Activated CD4-positive, alpha-beta T cell treated with anti-CD3 and anti-CD28 coated beads, Interleukin-2, amount 50 U/mL, for 4 hours (primary cell): ENCODE measurements around the gene CEP128.
A peak's percentile ranks its signal among the peaks of the same experiment; 100 is the strongest.
"Not testable (repeated sequence)": the region's sequence is repeated elsewhere in the genome, so short reads cannot be mapped to it uniquely, and the experiment has no call there.

Experiments used
- DNase-seq, 2 experiments: peaks; one replicate each; pipeline ENCODE4 v3.0.0-alpha.2; 2020

CEP128 gene

GRCh38 chr14:80941241-80942185 lies at the start of gene CEP128:
Gene CEP128 (minus strand): TSS chr14:80941738.
- peak; percentile 82 to 83 for DNase-seq

DNA sequence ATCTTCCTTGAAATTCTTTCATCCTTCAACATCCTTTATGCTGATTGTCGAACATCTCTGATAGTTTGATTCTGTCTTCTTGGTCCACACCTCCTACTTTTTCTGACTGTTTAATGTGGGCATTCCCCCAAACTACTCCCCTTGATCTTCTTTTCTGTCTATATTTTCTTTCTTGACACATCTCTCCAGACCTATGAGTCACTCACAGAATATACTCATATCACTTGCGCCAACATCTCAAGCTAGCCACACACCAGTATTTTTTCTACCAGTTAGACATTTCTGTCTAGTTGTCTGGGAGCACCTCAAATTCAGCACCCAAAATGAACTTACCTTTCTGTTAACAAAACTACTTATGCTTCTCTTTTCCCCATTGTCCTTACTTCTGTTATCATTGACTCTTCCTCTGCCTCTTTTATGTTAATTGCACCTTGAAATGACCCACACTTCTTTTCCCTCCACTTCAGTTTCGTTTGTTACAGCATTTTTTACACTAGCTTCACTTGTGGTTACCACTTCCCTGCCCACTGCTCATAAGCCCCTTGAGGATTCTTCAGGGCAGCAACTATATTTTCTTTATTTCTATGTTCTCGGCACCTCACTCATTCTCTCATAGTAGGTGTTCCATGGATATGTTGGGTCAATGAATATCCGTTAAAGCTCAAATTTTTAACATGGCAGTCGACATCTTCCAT lies 47.3 kb upstream of the CEP128 start:
- no peak for DNase-seq

DNA sequence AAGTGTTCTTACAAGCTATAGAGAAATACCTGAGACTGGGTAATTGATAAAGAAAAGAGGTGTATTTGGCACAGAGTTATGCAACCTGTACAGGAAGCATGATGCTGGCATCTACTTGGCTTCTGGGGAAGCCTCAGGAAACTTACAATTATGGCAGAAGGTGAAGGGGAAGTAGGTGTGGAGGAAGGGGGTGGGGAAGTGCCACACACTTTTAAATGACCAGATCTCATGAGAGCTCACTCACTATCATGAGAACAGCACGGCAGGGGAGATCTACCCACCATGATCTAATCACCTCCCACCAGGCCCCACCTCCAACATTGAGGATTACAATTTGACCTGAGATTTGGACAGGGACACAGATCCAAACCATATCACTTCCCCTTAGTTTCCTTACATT lies 46.7 kb upstream of the CEP128 start:
- no peak for DNase-seq

GRCh38 chr14:80987235-80988032 lies 45.9 kb upstream of the CEP128 start:
- peak; percentile 47 to 61 for DNase-seq

- no peak for DNase-seq
These were observed 41.2 kb upstream of the CEP128 start for GRCh38 chr14:80982711-80983110.

DNA sequence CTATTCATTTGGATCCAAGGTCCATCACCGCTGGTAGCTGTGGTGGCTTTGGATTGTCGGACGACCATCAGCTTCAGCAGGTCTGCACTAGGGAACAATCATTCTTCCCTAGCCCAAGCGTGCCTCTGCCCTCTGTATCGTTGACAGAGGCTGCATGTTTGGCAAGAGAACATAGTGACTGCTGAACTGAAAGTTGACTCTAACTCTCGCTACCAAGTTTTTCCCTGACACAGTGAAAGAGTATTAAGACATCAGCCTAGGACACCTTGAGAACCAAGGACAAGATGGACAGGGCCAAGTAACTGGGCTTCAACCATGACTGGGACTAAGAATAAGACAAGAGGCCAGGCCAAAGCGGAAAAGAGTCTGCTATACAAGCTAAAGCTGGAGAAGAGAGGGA lies 40.1 kb upstream of the CEP128 start:
- no peak for DNase-seq

DNA sequence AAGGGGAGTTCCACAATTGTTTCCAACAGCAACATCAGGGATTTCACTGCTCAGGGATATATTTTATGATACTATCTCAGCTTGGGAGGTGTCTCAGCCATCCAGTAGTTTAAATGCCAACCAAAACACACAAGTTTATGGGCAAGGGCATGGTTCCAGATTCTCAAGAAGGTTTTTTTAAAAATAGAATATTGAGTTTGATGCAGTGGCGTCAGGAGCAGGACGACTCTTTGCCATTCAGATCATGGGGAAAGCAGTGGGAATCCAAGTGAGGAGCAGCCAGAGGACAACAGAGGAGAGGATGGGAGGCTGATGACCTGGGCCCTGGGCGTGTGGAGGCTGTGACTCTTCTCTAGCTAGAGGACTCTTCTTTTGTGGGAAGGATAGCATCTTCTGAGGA lies 39.6 kb upstream of the CEP128 start:
- no peak for DNase-seq

GRCh38 chr14:80979951-80980350 lies 38.4 kb upstream of the CEP128 start:
- no peak for DNase-seq

DNA sequence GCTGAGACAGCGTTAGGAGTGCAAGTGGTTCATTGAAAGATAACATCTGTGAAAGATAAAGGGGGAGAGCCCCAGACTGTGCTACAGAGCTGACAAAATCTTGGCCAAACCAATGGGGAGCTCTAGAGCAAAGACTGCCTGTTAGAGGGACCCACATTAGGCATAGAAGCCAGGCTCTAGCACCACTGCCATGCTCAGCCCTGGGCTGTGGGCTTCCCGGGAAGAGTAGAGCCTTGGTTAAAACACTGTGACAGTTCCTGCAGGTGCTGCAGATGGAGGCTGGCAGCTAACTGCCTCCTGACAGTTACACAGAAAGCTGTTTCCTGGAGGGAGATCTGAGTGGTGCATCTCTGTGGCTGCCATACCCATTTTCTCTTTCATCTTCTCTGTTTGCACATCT lies 36.9 kb upstream of the CEP128 start:
- no peak for DNase-seq

DNA sequence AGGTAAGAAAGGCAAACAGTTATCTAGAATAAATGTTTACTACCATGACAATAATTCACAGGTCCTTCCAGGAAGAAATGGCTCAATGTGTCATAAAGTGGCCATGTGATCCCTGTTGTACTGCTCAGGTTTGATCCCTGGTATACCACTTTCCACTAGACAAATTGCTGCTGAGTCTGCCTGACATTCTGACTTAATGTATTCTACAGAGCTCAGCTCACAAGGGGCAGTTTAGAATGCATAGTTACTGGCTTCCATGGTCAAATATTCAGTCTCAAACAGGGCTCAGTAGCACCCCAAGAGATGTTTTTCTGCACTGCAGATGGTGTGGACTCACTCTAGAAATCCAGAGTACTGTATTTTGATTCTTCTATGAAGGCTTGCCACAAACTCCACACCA lies 35.7 kb upstream of the CEP128 start:
- no peak for DNase-seq

DNA sequence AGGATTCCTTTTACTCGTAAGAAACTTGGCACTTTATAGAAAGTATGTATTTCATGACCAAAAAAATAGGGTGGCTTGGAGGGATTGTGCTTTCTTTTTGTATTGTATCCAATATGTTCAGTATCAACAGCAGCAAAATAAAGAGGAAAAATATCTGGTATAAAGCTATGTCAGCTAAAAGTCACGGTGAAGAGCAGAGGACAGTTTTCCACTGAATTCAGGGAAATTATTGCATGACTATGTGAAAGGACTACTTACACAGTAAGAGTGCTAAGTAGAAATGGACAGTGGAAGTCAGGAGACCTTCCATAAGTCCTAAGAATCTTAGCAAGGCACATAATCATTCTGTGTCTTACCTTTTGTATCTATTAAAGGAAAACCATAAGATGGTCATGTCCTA lies 33.1 kb upstream of the CEP128 start:
- no peak for DNase-seq

GRCh38 chr14:80973931-80974641 lies 32.5 kb upstream of the CEP128 start:
- no peak for DNase-seq

GRCh38 chr14:80965037-80965436 lies 23.5 kb upstream of the CEP128 start:
- DNase-seq, result no peak

GRCh38 chr14:80959496-80959895 lies 18.0 kb upstream of the CEP128 start:
- peak; percentile 10 to 27 for DNase-seq

DNA sequence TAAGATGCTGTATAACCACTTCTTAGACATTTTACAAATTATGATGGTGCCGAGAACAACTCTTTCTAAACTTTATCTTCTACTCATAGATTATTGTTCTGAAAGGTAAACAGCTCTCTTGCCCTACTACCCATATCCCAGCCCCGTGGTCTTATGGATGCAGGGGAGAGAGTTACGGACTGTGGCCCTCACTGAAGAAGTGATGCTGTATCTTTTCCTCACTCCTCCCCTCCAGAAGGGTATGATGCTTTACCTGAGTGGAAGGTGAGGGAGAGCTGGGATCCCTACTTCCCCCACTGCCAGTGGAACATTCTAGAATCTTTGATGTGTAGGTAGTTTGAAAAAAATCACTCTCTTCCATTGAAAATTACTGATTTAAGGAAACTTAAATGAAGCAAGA lies 17.4 kb upstream of the CEP128 start:
- DNase-seq, result no peak

DNA sequence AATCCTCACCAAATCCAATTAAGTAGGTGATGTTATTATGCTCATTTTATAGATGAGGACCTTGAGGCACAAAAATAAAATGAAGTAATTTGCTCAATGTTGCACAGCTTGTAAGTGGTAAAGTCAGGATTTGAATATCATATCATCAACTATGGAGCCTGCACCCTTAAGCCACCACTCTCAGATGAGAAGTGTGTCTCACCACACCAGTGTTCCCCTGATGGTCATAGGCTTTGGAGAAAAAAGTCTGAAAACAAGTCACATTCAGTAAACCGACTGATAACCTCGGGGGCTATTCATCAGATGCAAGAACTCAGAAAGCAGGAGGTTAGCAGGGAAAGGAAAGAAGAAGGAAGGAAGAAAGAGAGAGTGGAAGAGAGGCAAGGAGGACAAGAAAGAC lies 16.7 kb upstream of the CEP128 start:
- no peak for DNase-seq

DNA sequence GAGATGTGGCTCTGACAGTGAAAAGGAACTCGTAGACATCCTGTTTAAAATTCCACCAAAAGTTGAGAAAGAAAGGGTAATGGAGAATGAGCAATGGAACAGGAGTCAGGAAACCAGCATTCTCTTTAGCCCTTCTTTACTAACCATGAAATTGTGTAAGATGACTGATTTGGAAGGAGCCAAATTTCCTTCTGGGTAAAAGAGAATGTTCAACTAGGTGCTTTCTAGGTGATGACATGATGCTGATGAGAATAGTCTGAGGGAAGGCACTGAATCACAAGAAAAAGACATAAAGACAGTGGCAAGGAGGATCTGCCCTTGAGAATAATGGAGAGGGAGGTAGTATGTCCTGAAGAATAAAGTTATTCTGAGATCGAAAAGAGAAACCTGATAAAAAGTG lies 16.1 kb upstream of the CEP128 start:
- no peak for DNase-seq

GRCh38 chr14:80956922-80957321 lies 15.4 kb upstream of the CEP128 start:
- no peak for DNase-seq

- no peak for DNase-seq
These were observed 14.6 kb upstream of the CEP128 start for GRCh38 chr14:80956102-80956501.

GRCh38 chr14:80955416-80955941 lies 13.9 kb upstream of the CEP128 start, which contains the start of gene TSHR:
Gene TSHR (plus strand): TSS chr14:80955621. CDS start chr14:80955681, 60 bp downstream.
- peak in 1 of 2 experiments; percentile 8 for DNase-seq

- peak; percentile 69 to 75 for DNase-seq
These were observed 13.3 kb upstream of the CEP128 start for GRCh38 chr14:80954687-80955299.

GRCh38 chr14:80953211-80953610 lies 11.7 kb upstream of the CEP128 start:
- not testable (repeated sequence) for DNase-seq
